T-cell (primary cell): ENCODE data around the gene EXOC4. TPM values are rescaled to one million over a fixed set of nuclear protein-coding genes. Genes with fewer than 3 reads are reported as not detected.

ENCODE experiments used
- ATAC-seq, 4 experiments: fragments of 200-7000 bp in 3 of 4; fragments of 150-1000 bp in 1 of 4; cut with Tn5 transposase; replicated peaks in 1 of 4; 1 replicate in 3 of 4; 2 replicates in 1 of 4; pipeline ENCODE4 v1.10.0; 2021; ENCODE audit warnings: moderate library complexity in 3 of 4, mild to moderate bottlenecking in 2 of 4, moderate number of reproducible peaks in 1 of 4
- CTCF ChIA-PET, 2 donors: fragments of 300-600 bp; sonication (Branson Sonifier 250); formaldehyde crosslinking; loops; one replicate each; lab custom pipeline; 2022; ENCODE audit warnings: antibody characterized with exemption in 2 of 2; lab: Charles Lee
- POLR2A ChIA-PET, 2 donors: fragments of 300-600 bp; sonication (Branson Sonifier 250); formaldehyde crosslinking; loops; one replicate each; lab custom pipeline; 2022; ENCODE audit warnings: antibody characterized with exemption in 2 of 2; lab: Charles Lee
- DNase-seq, 35 experiments: peaks; one replicate each; pipeline versions ENCODE4 v3.0.0 to v3.0.0-alpha.2; 2013 to 2023
- H3K27ac ChIP-seq: one replicate; pipeline ENCODE4 v1.5.1; 2013; ENCODE audit warnings: low read length
- H3K27me3 ChIP-seq, 2 experiments: replicated peaks in 1 of 2; 1 replicate in 1 of 2; 2 replicates in 1 of 2; pipeline versions ENCODE4 v1.6.1 to v1.7.0; 2013; ENCODE audit warnings: low read length in 1 of 2, mixed read lengths in 1 of 2; ENCODE audit not compliant: control insufficient read depth in 2 of 2, insufficient read depth in 2 of 2; ENCODE audit errors: extremely low read depth in 1 of 2
- H3K36me3 ChIP-seq, 2 donors: 1 replicate in 1 of 2; 2 replicates in 1 of 2; pipeline versions ENCODE4 v1.6.1 to v1.7.0; 2013; ENCODE audit warnings: low read length in 1 of 2; ENCODE audit not compliant: control insufficient read depth in 2 of 2, insufficient read depth in 1 of 2; ENCODE audit errors: extremely low read depth in 1 of 2
- H3K4me1 ChIP-seq, 2 experiments: 1 replicate in 1 of 2; 2 replicates in 1 of 2; pipeline versions ENCODE4 v1.6.1 to v1.7.0; 2013; ENCODE audit warnings: low read length in 2 of 2, mixed read lengths in 1 of 2; ENCODE audit not compliant: insufficient read depth in 2 of 2, control insufficient read depth in 1 of 2; ENCODE audit errors: extremely low read depth in 1 of 2
- H3K4me3 ChIP-seq, 2 donors: 1 replicate in 1 of 2; 2 replicates in 1 of 2; pipeline versions ENCODE4 v1.5.1 to v1.7.0; 2013; ENCODE audit warnings: mild to moderate bottlenecking in 2 of 2, low read length in 1 of 2, moderate library complexity in 1 of 2; ENCODE audit not compliant: control insufficient read depth in 1 of 2; ENCODE audit errors: extremely low read depth in 1 of 2
- H3K9me3 ChIP-seq: 2 replicates; pipeline ENCODE4 v1.7.0; 2013
- H3K27ac Mint-ChIP-seq, 2 donors: one replicate each; pipeline ENCODE4 v1.8.0; 2020 to 2021; ENCODE audit warnings: mild to moderate bottlenecking in 2 of 2, mixed read lengths in 2 of 2
- H3K27me3 Mint-ChIP-seq, 2 donors: one replicate each; pipeline ENCODE4 v1.8.0; 2021 to 2022; ENCODE audit warnings: mixed read lengths in 2 of 2
- H3K36me3 Mint-ChIP-seq: one replicate; pipeline ENCODE4 v1.8.0; 2021; ENCODE audit warnings: mixed read lengths
- H3K4me1 Mint-ChIP-seq, 3 donors: one replicate each; pipeline ENCODE4 v1.8.0; 2020 to 2022; ENCODE audit warnings: mixed read lengths in 3 of 3, mild to moderate bottlenecking in 1 of 3
- H3K4me3 Mint-ChIP-seq, 3 donors: one replicate each; pipeline ENCODE4 v1.8.0; 2020 to 2022; ENCODE audit warnings: mild to moderate bottlenecking in 3 of 3, mixed read lengths in 3 of 3, moderate library complexity in 3 of 3
- H3K9me3 Mint-ChIP-seq, 3 donors: one replicate each; pipeline ENCODE4 v1.8.0; 2020 to 2022; ENCODE audit warnings: mixed read lengths in 3 of 3
- WGBS: methylation state at CpG from one replicate; pipeline ENCODE4 v1.1.5; 2013; ENCODE audit warnings: missing lambda C conversion rate; ENCODE audit not compliant: insufficient coverage; 5-methylcytosine and 5-hydroxymethylcytosine counted together
- total RNA-seq, 35 experiments: library from RNA in 6 of 35; stranded (reverse) in 6 of 35; fragments of 120-200 nt in 1 of 35; gene quantifications; one replicate each; pipeline versions ENCODE4 v1.2.1 to v1.2.4 and lab custom pipeline; 2013 to 2026

EXOC4 gene
- total RNA-seq, 5 donors from 2014 or later (not counting 1 experiment from before 2014, with no cell fraction given) = 58.2 to 108 (median 64.8) TPM

- WGBS = 93% methylated on average over 4 of the region's 5 CpGs
- Mint-ChIP-seq H3K4me1 (peaks cover 0 to 5% (median 0%) of the 10 kb centered on the region in 3 donors), H3K4me3 (no peak overlapping the region), H3K27me3 (no peaks in the 10 kb centered on the region), H3K36me3 (peaks cover 37% of the 10 kb centered on the region), H3K9me3 (peaks cover 0 to 5% (median 0%) of the 10 kb centered on the region in 3 donors), H3K27ac (no peak overlapping the region)
- H3K9me3 ChIP-seq = no peaks in the 10 kb centered on the region
- no peak overlapping the region for H3K4me3 ChIP-seq
- DNase-seq = no peak
- ChIA-PET POLR2A (no interaction called here), CTCF (no interaction called here)
- no peak for ATAC-seq
- no peak overlapping the region for H3K27ac ChIP-seq
- H3K4me1 ChIP-seq = peaks cover 0 to 2% of the 10 kb centered on the region in 2 experiments
- no peaks in the 10 kb centered on the region for H3K27me3 ChIP-seq
- no peaks in the 10 kb centered on the region for H3K36me3 ChIP-seq
These were observed 725.8 kb downstream of the EXOC4 start for GRCh38 chr7:133978502-133979295.

GRCh38 chr7:133980804-133981203 is 727.9 kb downstream of the EXOC4 start:
- ChIA-PET CTCF (no interaction called here), POLR2A (no interaction called here)
- H3K27me3 ChIP-seq = no peaks in the 10 kb centered on the region
- Mint-ChIP-seq H3K27ac (no peak overlapping the region), H3K4me3 (no peak overlapping the region), H3K4me1 (peaks cover 0 to 5% (median 0%) of the 10 kb centered on the region in 3 donors), H3K9me3 (peaks cover 0 to 5% (median 0%) of the 10 kb centered on the region in 3 donors), H3K36me3 (peaks cover 45% of the 10 kb centered on the region), H3K27me3 (no peaks in the 10 kb centered on the region)
- no peaks in the 10 kb centered on the region for H3K9me3 ChIP-seq
- no CpG with 5 or more reads among the region's 1 CpG for WGBS
- H3K27ac ChIP-seq = no peak overlapping the region
- ATAC-seq (no peak), DNase-seq (no peak)
- no peaks in the 10 kb centered on the region for H3K36me3 ChIP-seq
- peaks cover 0 to 2% of the 10 kb centered on the region in 2 experiments for H3K4me1 ChIP-seq
- no peak overlapping the region for H3K4me3 ChIP-seq

- Mint-ChIP-seq H3K27me3 (no peaks in the 10 kb centered on the region), H3K4me1 (peaks cover 0 to 5% (median 0%) of the 10 kb centered on the region in 3 donors), H3K27ac (no peak overlapping the region), H3K4me3 (no peak overlapping the region), H3K36me3 (peaks cover 24% of the 10 kb centered on the region), H3K9me3 (peaks cover 0 to 5% (median 0%) of the 10 kb centered on the region in 3 donors)
- DNase-seq (no peak), ATAC-seq (no peak)
- Histone ChIP-seq H3K4me1 (no peaks in the 10 kb centered on the region), H3K27me3 (no peaks in the 10 kb centered on the region), H3K9me3 (no peaks in the 10 kb centered on the region), H3K36me3 (no peaks in the 10 kb centered on the region), H3K4me3 (no peak overlapping the region), H3K27ac (no peak overlapping the region)
- ChIA-PET CTCF (no interaction called here), POLR2A (interaction anchor here in 1 of 2 donors (0.6 kb wide), 1 partner anchor 32 kb away, joined by 3 read pairs; no protein-coding TSS in a partner anchor)
- WGBS = no CpG with 5 or more reads among the region's 6 CpGs
These were observed 731.0 kb downstream of the EXOC4 start for GRCh38 chr7:133983685-133984419.

- H3K36me3 Mint-ChIP-seq = peaks cover 13% of the 10 kb centered on the region
- H3K27me3 Mint-ChIP-seq = no peaks in the 10 kb centered on the region
- POLR2A ChIA-PET = no interaction called here
- no peaks in the 10 kb centered on the region for H3K4me1 Mint-ChIP-seq
- Histone ChIP-seq H3K9me3 (no peaks in the 10 kb centered on the region), H3K4me3 (no peak overlapping the region), H3K27ac (no peak overlapping the region), H3K4me1 (no peaks in the 10 kb centered on the region), H3K36me3 (no peaks in the 10 kb centered on the region), H3K27me3 (no peaks in the 10 kb centered on the region)
- WGBS = no CpG with 5 or more reads among the region's 1 CpG
- H3K4me3 Mint-ChIP-seq = no peak overlapping the region
- CTCF ChIA-PET = no interaction called here
- DNase-seq (no peak), ATAC-seq (no peak)
- no peaks in the 10 kb centered on the region for H3K9me3 Mint-ChIP-seq
- no peak overlapping the region for H3K27ac Mint-ChIP-seq
These were observed 732.4 kb downstream of the EXOC4 start for GRCh38 chr7:133985300-133985699.

- Mint-ChIP-seq H3K27ac (no peak overlapping the region), H3K9me3 (no peaks in the 10 kb centered on the region), H3K36me3 (peaks cover 8% of the 10 kb centered on the region), H3K27me3 (no peaks in the 10 kb centered on the region), H3K4me3 (no peak overlapping the region), H3K4me1 (no peaks in the 10 kb centered on the region)
- ChIA-PET CTCF (no interaction called here), POLR2A (no interaction called here)
- Histone ChIP-seq H3K9me3 (no peaks in the 10 kb centered on the region), H3K36me3 (no peaks in the 10 kb centered on the region), H3K27me3 (no peaks in the 10 kb centered on the region), H3K4me1 (no peaks in the 10 kb centered on the region), H3K27ac (no peak overlapping the region), H3K4me3 (no peak overlapping the region)
- ATAC-seq = no peak
- WGBS = no CpG with 5 or more reads among the region's 2 CpGs
- no peak for DNase-seq
These were observed 734.7 kb downstream of the EXOC4 start for GRCh38 chr7:133987582-133987981.

GRCh38 chr7:133993547-133993946 is 740.7 kb downstream of the EXOC4 start:
- ChIA-PET POLR2A (no interaction called here), CTCF (no interaction called here)
- H3K4me3 Mint-ChIP-seq = no peak overlapping the region
- Histone ChIP-seq H3K9me3 (no peaks in the 10 kb centered on the region), H3K4me3 (no peak overlapping the region), H3K27ac (no peak overlapping the region), H3K4me1 (no peaks in the 10 kb centered on the region), H3K27me3 (no peaks in the 10 kb centered on the region), H3K36me3 (peaks cover 5 to 6% of the 10 kb centered on the region in 2 donors)
- peaks cover 33% of the 10 kb centered on the region for H3K36me3 Mint-ChIP-seq
- no peaks in the 10 kb centered on the region for H3K27me3 Mint-ChIP-seq
- no peaks in the 10 kb centered on the region for H3K9me3 Mint-ChIP-seq
- no CpG with 5 or more reads among the region's 1 CpG for WGBS
- H3K27ac Mint-ChIP-seq = no peak overlapping the region
- no peaks in the 10 kb centered on the region for H3K4me1 Mint-ChIP-seq
- DNase-seq = no peak
- no peak for ATAC-seq
